GM13976 (cell line): ENCODE data around the gene GRM4.

Source experiments
- DNase-seq: peaks from one replicate; pipeline ENCODE4 v3.0.0; 2012; ENCODE audit warnings: low spot score
- CTCF ChIP-seq: IDR thresholded peaks from 2 replicates; pipeline ENCODE4 v1.5.1; 2012; ENCODE audit warnings: borderline replicate concordance, mild to moderate bottlenecking; ENCODE audit not compliant: insufficient read depth; ENCODE audit errors: extremely low read depth, missing control alignments, control extremely low read depth
- in situ Hi-C: fragments of 300-500 bp; cut with MboI; formaldehyde crosslinking; loops from one replicate; pipeline ENCODE4 v1.12.0; 2022; ENCODE audit warnings: low sequenced_read_pairs, mixed read lengths, inconsistent platforms; ENCODE audit not compliant: unreplicated experiment

GRM4 gene

GRCh38 chr6:34030831-34031624 is 114.9 kb downstream of the GRM4 start:
- DNase-seq: no peak
- in situ Hi-C loops: no loop called here
- TF ChIP-seq CTCF: no peak

GRCh38 chr6:34029489-34030280 is 116.2 kb downstream of the GRM4 start:
- in situ Hi-C loops: no loop called here
- TF ChIP-seq CTCF: no peak
- no peak for DNase-seq

- TF ChIP-seq CTCF: no peak
- DNase-seq: no peak
- in situ Hi-C loops: no loop called here
Observed at GRCh38 chr6:34028691-34029360, 117.1 kb downstream of the GRM4 start.

- no peak for DNase-seq
- in situ Hi-C loops: no loop called here
- TF ChIP-seq CTCF: no peak
Observed at GRCh38 chr6:34027939-34028441, 117.9 kb downstream of the GRM4 start.

GRCh38 chr6:34027445-34027936 is 118.4 kb downstream of the GRM4 start:
- peak; percentile 85 for DNase-seq
- in situ Hi-C loops: no loop called here
- peak; percentile 53 for TF ChIP-seq CTCF

GRCh38 chr6:34025861-34026260 is 120.0 kb downstream of the GRM4 start:
- TF ChIP-seq CTCF: no peak
- no peak for DNase-seq
- in situ Hi-C loops: no loop called here
